ENCODE measurements around the gene MINDY4B. TPM values are rescaled to one million over a fixed set of nuclear protein-coding genes. Genes with fewer than 3 reads are reported as not detected.

MINDY4B gene
- total RNA-seq, 2 donors from 2014 or later: not detected

- H3K27ac ChIP-seq: no peak overlapping the region
- intact Hi-C loops (cut with DNase I): no loop called here
- TF ChIP-seq CTCF (IDR thresholded peaks at IDR 0.05) (no peak), POLR2AphosphoS5 (IDR thresholded peaks at IDR 0.05) (no peak), POLR2A (IDR thresholded peaks at IDR 0.05) (no peak)
These were observed 62.0 kb downstream of the MINDY4B start for GRCh38 chr3:150843241-150843640.

GRCh38 chr3:150840802-150841515 lies 64.3 kb downstream of the MINDY4B start:
- Histone ChIP-seq H3K27ac (no peak overlapping the region), H3K4me3 (no peak overlapping the region), H3K27me3 (replicated peaks; ENCODE audit: insufficient read depth) (no peaks in the 10 kb centered on the region), H3K4me1 (replicated peaks) (no peaks in the 10 kb centered on the region), H3K9me3 (no peaks in the 10 kb centered on the region), H3K36me3 (no peaks in the 10 kb centered on the region)
- intact Hi-C loops (cut with DNase I): no loop called here
- no peak for DNase-seq (ENCODE audit: low spot score)
- 46% methylated on average over 4 of the region's 4 CpGs for WGBS
- TF ChIP-seq POLR2AphosphoS5 (IDR thresholded peaks at IDR 0.05): no peak
- TF ChIP-seq CTCF (IDR thresholded peaks at IDR 0.05): no peak
- no peak for TF ChIP-seq POLR2A (IDR thresholded peaks at IDR 0.05)

More at GRCh38 chr3:150843241-150843640, 62.0 kb downstream of the MINDY4B start:
- WGBS: 73% methylated on average over 2 of the region's 2 CpGs
- Histone ChIP-seq H3K4me1 (replicated peaks) (no peaks in the 10 kb centered on the region), H3K27me3 (replicated peaks; ENCODE audit: insufficient read depth) (no peaks in the 10 kb centered on the region), H3K4me3 (no peak overlapping the region), H3K36me3 (no peaks in the 10 kb centered on the region), H3K9me3 (no peaks in the 10 kb centered on the region)
- DNase-seq (ENCODE audit: low spot score): no peak

- DNase-seq (ENCODE audit: low spot score): no peak
- H3K36me3 ChIP-seq: no peaks in the 10 kb centered on the region
- H3K27ac ChIP-seq: no peak overlapping the region
- 90% methylated on average over 7 of the region's 7 CpGs for WGBS
- no peaks in the 10 kb centered on the region for H3K4me1 ChIP-seq (replicated peaks)
- TF ChIP-seq POLR2AphosphoS5 (IDR thresholded peaks at IDR 0.05) (no peak), POLR2A (IDR thresholded peaks at IDR 0.05) (no peak), CTCF (IDR thresholded peaks at IDR 0.05) (no peak)
- no peaks in the 10 kb centered on the region for H3K9me3 ChIP-seq
- H3K27me3 ChIP-seq (replicated peaks; ENCODE audit: insufficient read depth): no peaks in the 10 kb centered on the region
- intact Hi-C loops (cut with DNase I): no loop called here
- no peak overlapping the region for H3K4me3 ChIP-seq
These were observed 74.5 kb downstream of the MINDY4B start for GRCh38 chr3:150830745-150831144.

- Histone ChIP-seq H3K9me3 (no peaks in the 10 kb centered on the region), H3K4me3 (no peak overlapping the region), H3K4me1 (replicated peaks) (no peaks in the 10 kb centered on the region), H3K36me3 (no peaks in the 10 kb centered on the region), H3K27me3 (replicated peaks; ENCODE audit: insufficient read depth) (no peaks in the 10 kb centered on the region), H3K27ac (no peak overlapping the region)
- WGBS: 83% methylated on average over 6 of the region's 6 CpGs
- no peak for DNase-seq (ENCODE audit: low spot score)
- TF ChIP-seq POLR2A (IDR thresholded peaks at IDR 0.05) (no peak), POLR2AphosphoS5 (IDR thresholded peaks at IDR 0.05) (no peak), CTCF (IDR thresholded peaks at IDR 0.05) (no peak)
- intact Hi-C loops (cut with DNase I): no loop called here
These were observed 75.1 kb downstream of the MINDY4B start for GRCh38 chr3:150830094-150830681.

- WGBS: 73% methylated on average over 6 of the region's 6 CpGs
- no peak overlapping the region for H3K27ac ChIP-seq
- no peaks in the 10 kb centered on the region for H3K4me1 ChIP-seq (replicated peaks)
- no peaks in the 10 kb centered on the region for H3K36me3 ChIP-seq
- H3K27me3 ChIP-seq (replicated peaks; ENCODE audit: insufficient read depth): no peaks in the 10 kb centered on the region
- intact Hi-C loops (cut with DNase I): no loop called here
- no peaks in the 10 kb centered on the region for H3K9me3 ChIP-seq
- TF ChIP-seq CTCF (IDR thresholded peaks at IDR 0.05) (no peak), POLR2A (IDR thresholded peaks at IDR 0.05) (no peak), POLR2AphosphoS5 (IDR thresholded peaks at IDR 0.05) (no peak)
- no peak overlapping the region for H3K4me3 ChIP-seq
- DNase-seq (ENCODE audit: low spot score): no peak
These were observed 75.8 kb downstream of the MINDY4B start for GRCh38 chr3:150829408-150829807.

All from prostate gland (tissue), 2 donors.